Activated naive CD8-positive, alpha-beta T cell treated with anti-CD3 and anti-CD28 coated beads, Interleukin-2, amount 50 U/mL, for 24 hours (primary cell): ENCODE measurements around the gene ZNF536.

Source experiments
- ATAC-seq: fragments of 150-1000 bp; cut with Tn5 transposase; one replicate; pipeline ENCODE4 v1.10.0; 2021
- DNase-seq: peaks from one replicate; pipeline ENCODE4 v3.0.0; 2021
- H3K27ac Mint-ChIP-seq: one replicate; pipeline ENCODE4 v1.8.0; 2021; ENCODE audit warnings: mild to moderate bottlenecking, mixed read lengths
- H3K27me3 Mint-ChIP-seq: one replicate; pipeline ENCODE4 v1.8.0; 2021; ENCODE audit warnings: mixed read lengths
- H3K36me3 Mint-ChIP-seq: one replicate; pipeline ENCODE4 v1.8.0; 2021; ENCODE audit warnings: low read depth, mixed read lengths
- H3K4me1 Mint-ChIP-seq: one replicate; pipeline ENCODE4 v1.8.0; 2021; ENCODE audit warnings: mixed read lengths
- H3K4me3 Mint-ChIP-seq: one replicate; pipeline ENCODE4 v1.8.0; 2021; ENCODE audit warnings: mild to moderate bottlenecking, moderate library complexity, mixed read lengths
- H3K9me3 Mint-ChIP-seq: one replicate; pipeline ENCODE4 v1.8.0; 2021; ENCODE audit warnings: mixed read lengths

The ZNF536 gene

DNA sequence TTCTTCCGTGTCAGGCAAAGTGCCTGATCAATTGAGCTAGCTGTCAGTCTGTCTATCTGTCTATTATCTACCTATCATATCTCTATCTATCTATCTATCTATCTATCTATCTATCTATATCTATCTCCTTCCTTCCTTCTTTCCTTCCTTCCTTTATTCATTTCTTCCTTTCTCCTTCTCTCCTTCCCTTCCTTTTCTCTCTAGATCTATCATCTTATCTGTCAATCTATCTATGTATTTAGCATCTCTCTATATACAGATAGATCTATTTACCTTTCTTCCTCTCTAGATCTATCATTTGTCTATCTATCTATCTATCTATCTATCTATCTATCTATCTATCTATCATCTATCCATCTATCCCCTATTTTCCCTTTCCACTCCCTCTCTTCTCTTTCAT lies 5.9 kb upstream of the ZNF536 start:
- ATAC-seq, result no peak
- no peaks in the 10 kb centered on the region for H3K9me3 Mint-ChIP-seq
- no peak for DNase-seq
- H3K27ac Mint-ChIP-seq, result no peak overlapping the region
- H3K4me1 Mint-ChIP-seq, result no peaks in the 10 kb centered on the region
- peaks cover under 1% of the 10 kb centered on the region for H3K27me3 Mint-ChIP-seq
- no peaks in the 10 kb centered on the region for H3K36me3 Mint-ChIP-seq
- no peak overlapping the region for H3K4me3 Mint-ChIP-seq

DNA sequence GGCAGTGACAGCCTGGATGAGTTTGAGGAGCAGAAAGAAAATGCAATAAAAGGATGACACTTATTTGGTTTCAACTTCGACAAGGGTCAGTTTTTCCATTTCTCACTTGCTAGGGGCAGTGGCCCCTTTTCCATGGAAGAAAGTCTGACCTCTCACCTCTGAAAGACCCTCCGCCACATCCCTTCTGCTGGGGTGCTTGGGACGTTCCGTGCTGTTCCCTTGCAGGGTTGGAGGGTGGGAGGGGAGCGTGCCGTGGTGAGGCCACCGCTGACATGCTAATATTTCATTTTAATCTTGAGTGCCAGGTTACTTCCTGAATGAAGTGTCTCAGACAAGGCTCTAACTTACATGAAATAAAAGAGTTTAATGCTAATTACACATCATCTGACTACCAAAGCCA lies 5.2 kb upstream of the ZNF536 start:
- DNase-seq (no peak), ATAC-seq (no peak)
- no peak overlapping the region for H3K4me3 Mint-ChIP-seq
- no peaks in the 10 kb centered on the region for H3K27me3 Mint-ChIP-seq
- H3K36me3 Mint-ChIP-seq, result no peaks in the 10 kb centered on the region
- H3K27ac Mint-ChIP-seq, result no peak overlapping the region
- no peaks in the 10 kb centered on the region for H3K4me1 Mint-ChIP-seq
- no peaks in the 10 kb centered on the region for H3K9me3 Mint-ChIP-seq

DNA sequence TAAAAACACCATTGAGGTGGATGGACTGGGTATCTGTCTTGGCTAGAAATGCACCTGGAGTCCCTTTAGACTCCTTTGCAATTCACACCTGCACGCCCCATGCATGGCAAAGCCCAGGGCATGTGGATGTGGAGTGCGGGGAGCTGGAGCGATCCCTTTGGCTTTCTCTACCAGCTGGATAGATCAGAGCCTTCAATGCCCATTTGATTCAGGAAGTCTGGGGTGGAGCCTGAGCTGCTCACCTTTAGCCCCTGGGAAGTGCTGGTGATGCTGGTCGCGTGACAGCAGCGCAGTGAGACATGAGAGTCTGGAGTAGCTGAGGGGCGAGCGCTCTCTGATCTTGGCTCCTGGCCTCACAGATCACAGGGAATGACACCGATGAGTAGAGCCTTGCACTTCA lies 4.8 kb upstream of the ZNF536 start:
- ATAC-seq, result no peak
- Mint-ChIP-seq H3K27ac (no peak overlapping the region), H3K4me3 (no peak overlapping the region), H3K4me1 (no peaks in the 10 kb centered on the region), H3K9me3 (no peaks in the 10 kb centered on the region), H3K27me3 (peaks cover 3% of the 10 kb centered on the region), H3K36me3 (no peaks in the 10 kb centered on the region)
- DNase-seq, result no peak

DNA sequence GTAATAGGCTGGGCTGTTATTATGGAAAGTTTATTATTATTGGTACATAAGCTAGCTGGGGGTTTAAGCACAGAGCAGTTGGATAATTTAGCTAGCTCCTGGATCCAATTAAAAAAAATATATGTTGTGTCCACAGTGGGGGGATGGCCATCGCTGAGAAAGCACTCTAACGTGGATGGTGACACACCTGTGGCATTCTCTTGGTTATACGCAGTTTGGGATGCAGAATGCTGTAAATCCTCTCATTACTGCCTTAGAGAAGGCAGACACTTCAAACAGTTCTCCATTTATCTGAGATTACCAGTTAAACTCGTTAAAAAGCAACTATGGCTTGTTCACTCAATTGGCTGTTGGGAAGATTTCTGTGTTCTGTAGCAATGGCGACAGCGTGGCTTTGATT lies 2.4 kb upstream of the ZNF536 start:
- Mint-ChIP-seq H3K27me3 (peaks cover 20% of the 10 kb centered on the region), H3K4me3 (no peak overlapping the region), H3K36me3 (no peaks in the 10 kb centered on the region), H3K27ac (no peak overlapping the region), H3K9me3 (no peaks in the 10 kb centered on the region), H3K4me1 (no peaks in the 10 kb centered on the region)
- DNase-seq, result no peak
- no peak for ATAC-seq

DNA sequence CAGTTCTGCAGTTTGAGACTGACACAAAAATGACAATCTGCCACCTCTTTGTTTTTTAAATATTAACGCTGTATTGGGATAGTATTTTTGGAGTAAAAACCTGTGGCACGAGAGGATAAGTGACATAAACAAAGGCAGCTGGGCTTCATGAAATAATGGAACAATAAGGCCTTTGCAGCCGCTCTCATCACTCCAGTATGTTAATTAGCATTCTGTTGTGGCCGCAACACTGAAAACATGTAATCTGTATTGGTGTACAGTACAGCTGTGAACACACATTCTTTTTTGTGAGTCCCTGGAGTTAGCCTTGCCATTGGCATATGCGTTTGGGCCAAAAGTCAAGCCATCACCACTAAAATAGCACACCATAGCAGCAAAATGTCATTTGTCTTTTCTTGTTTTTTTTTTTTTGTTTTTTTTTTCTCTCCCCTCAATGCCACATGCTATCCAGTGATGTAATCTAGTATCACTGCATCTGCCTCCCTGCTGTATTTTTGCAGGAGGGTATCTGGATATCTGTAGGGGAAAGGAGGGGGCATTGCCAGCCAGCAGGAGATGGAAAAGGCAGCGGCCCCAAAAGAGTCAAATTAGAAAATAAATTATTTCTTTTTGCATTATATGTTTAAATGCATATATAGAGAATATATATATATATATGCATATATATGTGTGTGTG lies 885 bp upstream of the ZNF536 start:
- Mint-ChIP-seq H3K27ac (no peak overlapping the region), H3K4me3 (no peak overlapping the region), H3K4me1 (peaks cover 2% of the 10 kb centered on the region), H3K9me3 (no peaks in the 10 kb centered on the region), H3K36me3 (no peaks in the 10 kb centered on the region), H3K27me3 (peaks cover 30% of the 10 kb centered on the region)
- ATAC-seq, result no peak
- no peak for DNase-seq

DNA sequence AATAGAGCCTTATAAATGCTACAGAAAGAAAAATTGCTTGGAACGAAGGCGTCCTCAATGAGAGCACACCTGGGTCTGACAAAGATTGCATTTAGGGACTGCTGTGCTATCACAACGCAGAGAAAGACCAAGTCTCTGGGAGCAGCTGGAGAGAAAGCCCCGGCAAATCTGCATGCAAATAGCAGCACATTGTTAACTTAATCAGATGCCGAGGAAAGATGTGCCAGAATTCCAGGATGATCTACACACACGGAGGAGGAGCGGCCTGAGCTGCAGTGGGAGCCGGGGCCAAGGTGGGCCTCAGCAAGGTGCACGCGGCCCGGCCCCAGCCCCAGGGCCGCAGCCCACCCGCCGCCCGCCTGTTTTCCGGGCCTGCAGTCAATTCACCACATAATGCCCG lies 1.4 kb downstream of the ZNF536 start:
- Mint-ChIP-seq H3K36me3 (no peaks in the 10 kb centered on the region), H3K27ac (no peak overlapping the region), H3K4me3 (no peak overlapping the region), H3K4me1 (peaks cover 2% of the 10 kb centered on the region), H3K9me3 (no peaks in the 10 kb centered on the region), H3K27me3 (peaks cover 32% of the 10 kb centered on the region)
- ATAC-seq (no peak), DNase-seq (no peak)

DNA sequence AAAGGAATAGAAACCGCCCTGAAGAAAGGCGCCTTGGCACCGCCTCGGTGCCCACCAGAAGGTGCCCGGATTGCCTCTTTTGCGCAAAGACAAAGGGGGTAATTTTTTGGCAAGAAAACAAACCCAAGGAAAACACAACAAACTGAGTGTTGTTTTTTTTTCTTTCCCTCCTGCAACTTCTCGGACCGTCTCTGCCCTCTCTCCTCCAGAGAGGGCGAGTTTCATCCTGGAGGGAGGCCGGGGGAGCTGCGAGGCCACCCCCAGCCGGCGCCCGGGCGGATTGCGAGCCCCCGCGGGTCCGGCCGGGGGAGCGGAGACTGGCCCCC lies 2.3 kb downstream of the ZNF536 start:
- H3K4me1 Mint-ChIP-seq, result peaks cover 2% of the 10 kb centered on the region
- no peaks in the 10 kb centered on the region for H3K9me3 Mint-ChIP-seq
- ATAC-seq (no peak), DNase-seq (no peak)
- H3K4me3 Mint-ChIP-seq, result no peak overlapping the region
- no peaks in the 10 kb centered on the region for H3K36me3 Mint-ChIP-seq
- H3K27ac Mint-ChIP-seq, result no peak overlapping the region
- peaks cover 32% of the 10 kb centered on the region for H3K27me3 Mint-ChIP-seq

DNA sequence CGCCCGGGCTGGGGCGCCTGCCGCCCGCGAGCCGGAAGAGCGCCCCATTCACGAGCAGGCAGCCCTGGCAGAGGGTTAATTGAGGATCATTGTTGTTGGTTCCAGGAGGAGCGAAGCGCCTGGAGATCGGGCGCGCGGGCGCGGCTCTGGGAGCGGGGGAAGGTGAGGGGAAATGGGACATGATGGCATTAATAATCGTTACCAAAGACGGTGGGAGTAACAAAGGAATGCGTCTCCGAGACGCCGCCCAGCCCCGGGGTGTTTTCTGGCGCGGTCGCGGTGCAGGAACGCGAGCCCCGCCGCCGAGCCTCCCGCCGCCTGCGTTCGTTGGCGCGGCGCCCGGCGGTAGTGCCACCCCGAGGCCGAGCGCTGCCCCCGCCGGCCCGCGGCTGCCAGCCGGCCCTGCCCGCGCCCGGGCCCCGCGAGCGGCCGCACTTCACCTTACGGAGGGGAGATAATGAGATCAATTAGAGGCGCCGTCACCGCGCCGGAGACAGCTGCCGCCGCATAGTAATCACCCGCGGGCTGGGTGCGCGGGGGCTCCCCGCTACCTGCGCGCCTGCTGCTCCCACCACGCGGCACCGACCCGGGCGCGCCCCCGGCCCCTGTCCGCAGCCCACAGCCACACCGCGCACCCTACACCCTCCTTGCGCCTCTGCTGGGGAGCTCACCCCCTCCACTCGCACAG lies 2.8 kb downstream of the ZNF536 start:
- ATAC-seq (no peak), DNase-seq (no peak)
- H3K27me3 Mint-ChIP-seq, result peaks cover 32% of the 10 kb centered on the region
- no peaks in the 10 kb centered on the region for H3K36me3 Mint-ChIP-seq
- H3K4me1 Mint-ChIP-seq, result peaks cover 2% of the 10 kb centered on the region
- H3K4me3 Mint-ChIP-seq, result no peak overlapping the region
- H3K9me3 Mint-ChIP-seq, result no peaks in the 10 kb centered on the region
- H3K27ac Mint-ChIP-seq, result no peak overlapping the region

DNA sequence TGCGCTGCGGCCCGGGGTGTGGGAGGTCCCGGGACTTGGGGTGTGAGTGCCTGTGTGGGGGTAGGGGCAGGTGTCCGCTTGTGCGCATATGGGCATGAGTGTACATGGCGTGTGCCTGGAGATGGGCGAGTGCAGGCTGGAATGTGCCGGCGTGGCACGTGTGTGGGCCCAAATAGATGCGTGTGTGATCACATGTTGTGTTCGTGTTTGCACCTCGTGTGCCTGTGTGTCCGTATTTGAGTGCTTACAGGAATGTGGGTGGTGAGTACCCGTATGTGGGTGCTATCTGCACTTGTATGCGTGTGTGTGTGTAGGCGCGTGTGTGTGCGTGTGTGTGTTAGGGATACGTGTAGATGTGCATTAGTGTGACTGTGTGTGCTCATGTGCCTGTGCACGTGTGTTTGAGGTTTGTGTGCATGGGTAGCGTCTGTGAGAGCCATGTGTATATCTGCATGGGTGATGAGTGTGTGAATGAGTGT lies 3.4 kb downstream of the ZNF536 start:
- no peaks in the 10 kb centered on the region for H3K9me3 Mint-ChIP-seq
- H3K4me1 Mint-ChIP-seq, result peaks cover 2% of the 10 kb centered on the region
- H3K36me3 Mint-ChIP-seq, result no peaks in the 10 kb centered on the region
- DNase-seq, result no peak
- no peak for ATAC-seq
- peaks cover 32% of the 10 kb centered on the region for H3K27me3 Mint-ChIP-seq
- no peak overlapping the region for H3K27ac Mint-ChIP-seq
- H3K4me3 Mint-ChIP-seq, result no peak overlapping the region

DNA sequence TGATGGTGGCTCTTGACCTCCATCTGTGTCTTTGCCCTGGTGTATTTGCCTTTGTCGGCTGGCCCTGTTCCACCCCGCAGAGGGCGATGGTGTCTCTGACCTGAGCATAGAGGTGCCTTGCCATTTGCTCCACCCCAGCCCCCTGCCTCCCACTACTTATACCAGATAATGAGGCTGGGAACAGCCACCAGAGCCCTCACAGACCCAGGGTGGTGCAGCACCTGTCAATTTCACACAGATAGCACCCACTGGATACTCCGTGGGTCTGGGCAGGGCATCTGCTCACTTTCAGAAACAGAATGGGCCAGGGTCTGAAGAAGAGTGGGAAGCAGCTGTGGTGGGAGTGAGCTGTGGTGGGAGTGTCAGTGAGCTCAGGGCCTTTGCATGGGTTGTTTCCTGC lies 4.1 kb downstream of the ZNF536 start:
- DNase-seq (no peak), ATAC-seq (no peak)
- H3K36me3 Mint-ChIP-seq, result no peaks in the 10 kb centered on the region
- H3K4me3 Mint-ChIP-seq, result no peak overlapping the region
- no peaks in the 10 kb centered on the region for H3K9me3 Mint-ChIP-seq
- peaks cover 2% of the 10 kb centered on the region for H3K4me1 Mint-ChIP-seq
- no peak overlapping the region for H3K27ac Mint-ChIP-seq
- H3K27me3 Mint-ChIP-seq, result peaks cover 32% of the 10 kb centered on the region

DNA sequence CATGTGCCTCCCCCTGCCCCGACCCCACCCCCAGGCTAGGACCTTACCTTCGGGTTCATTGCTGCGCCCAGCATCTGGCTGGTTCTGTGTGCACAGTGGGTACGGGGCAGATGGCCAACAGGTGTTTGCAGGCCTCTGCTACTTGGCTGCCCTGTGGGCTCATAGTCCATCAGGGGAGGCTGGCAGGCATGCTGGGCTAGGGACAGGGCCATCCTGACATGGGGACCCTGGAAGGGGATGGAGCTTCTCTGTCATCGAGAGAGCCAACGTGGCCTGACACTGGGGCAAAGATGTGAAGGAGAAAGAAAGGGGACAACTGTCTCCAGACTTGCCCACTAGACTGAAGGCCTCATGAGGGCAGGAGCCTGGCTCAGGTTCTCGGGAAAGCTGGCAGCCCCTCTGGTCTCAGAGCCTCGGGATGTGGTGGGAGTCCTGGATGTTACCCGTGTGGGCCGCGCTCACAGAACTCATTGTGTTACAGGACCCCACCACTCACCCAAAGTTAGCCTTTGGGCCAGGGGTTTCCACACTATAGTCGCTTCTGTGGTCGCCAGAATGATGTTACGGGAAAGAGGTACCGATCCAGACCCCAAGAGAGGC lies 4.7 kb downstream of the ZNF536 start:
- no peaks in the 10 kb centered on the region for H3K36me3 Mint-ChIP-seq
- H3K4me3 Mint-ChIP-seq, result no peak overlapping the region
- H3K9me3 Mint-ChIP-seq, result no peaks in the 10 kb centered on the region
- peaks cover 32% of the 10 kb centered on the region for H3K27me3 Mint-ChIP-seq
- DNase-seq, result no peak
- ATAC-seq, result no peak
- H3K27ac Mint-ChIP-seq, result no peak overlapping the region
- peaks cover 2% of the 10 kb centered on the region for H3K4me1 Mint-ChIP-seq

DNA sequence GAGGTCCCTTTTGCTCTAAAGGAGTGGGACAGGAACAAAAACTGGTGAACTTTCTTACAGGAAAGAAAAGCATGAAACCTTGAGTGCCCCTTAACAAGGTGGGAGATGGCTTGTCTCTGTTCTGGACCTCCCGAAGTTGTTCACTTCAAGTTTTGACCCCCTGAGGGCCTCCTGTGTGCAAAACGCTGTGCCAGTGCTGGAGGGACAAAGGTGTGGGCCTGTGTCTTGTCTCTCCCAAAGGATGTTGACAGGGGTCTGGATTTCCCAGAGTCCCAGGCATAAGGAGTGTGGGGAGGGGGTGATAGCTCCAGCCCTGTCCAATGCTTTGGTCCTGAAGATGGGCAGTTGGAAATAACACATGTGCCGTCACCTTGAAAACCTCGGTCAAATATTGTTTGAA lies 6.5 kb downstream of the ZNF536 start:
- Mint-ChIP-seq H3K9me3 (no peaks in the 10 kb centered on the region), H3K27ac (no peak overlapping the region), H3K4me1 (peaks cover 2% of the 10 kb centered on the region), H3K27me3 (peaks cover 19% of the 10 kb centered on the region), H3K4me3 (no peak overlapping the region), H3K36me3 (no peaks in the 10 kb centered on the region)
- ATAC-seq, result no peak
- no peak for DNase-seq

DNA sequence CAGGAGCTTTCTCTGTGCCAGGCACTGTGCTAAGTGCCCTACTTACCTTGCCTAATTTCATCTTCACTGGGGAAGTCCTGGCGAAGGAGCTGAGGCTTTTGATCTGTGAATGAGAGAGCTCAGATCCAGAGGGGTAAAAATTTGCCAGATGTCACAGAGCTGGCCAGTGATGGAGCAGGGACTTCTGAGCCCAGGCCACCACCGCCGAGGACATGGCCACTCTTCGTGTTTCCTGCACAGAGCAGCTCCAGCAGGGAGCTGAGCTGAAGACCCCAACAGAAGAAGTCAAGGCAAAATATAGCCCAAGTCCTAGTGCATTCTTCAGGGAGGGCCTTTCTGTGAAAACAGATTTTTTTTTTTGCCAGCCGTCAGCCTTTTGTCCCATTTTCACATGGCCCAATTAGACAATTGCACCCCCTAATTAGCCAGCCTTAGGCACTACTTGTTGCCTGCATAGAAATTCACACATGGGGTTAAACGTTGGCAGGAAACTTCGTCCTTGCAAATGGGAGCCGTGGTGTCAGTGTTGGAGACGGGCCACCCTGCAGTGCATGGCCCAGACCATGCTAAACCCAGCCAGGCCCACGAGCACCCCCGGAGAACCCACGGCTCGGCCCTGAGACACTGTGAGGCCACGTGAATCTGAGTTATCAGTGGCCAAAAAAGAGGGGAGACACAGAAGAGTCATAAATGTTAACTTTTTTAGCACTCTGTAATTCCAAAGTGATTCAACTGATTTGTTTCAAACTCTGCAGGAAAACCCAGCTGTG lies 7.8 kb downstream of the ZNF536 start:
- H3K36me3 Mint-ChIP-seq, result no peaks in the 10 kb centered on the region
- no peak for ATAC-seq
- H3K4me1 Mint-ChIP-seq, result peaks cover 2% of the 10 kb centered on the region
- peaks cover 12% of the 10 kb centered on the region for H3K27me3 Mint-ChIP-seq
- no peak for DNase-seq
- no peak overlapping the region for H3K27ac Mint-ChIP-seq
- H3K4me3 Mint-ChIP-seq, result no peak overlapping the region
- no peaks in the 10 kb centered on the region for H3K9me3 Mint-ChIP-seq

DNA sequence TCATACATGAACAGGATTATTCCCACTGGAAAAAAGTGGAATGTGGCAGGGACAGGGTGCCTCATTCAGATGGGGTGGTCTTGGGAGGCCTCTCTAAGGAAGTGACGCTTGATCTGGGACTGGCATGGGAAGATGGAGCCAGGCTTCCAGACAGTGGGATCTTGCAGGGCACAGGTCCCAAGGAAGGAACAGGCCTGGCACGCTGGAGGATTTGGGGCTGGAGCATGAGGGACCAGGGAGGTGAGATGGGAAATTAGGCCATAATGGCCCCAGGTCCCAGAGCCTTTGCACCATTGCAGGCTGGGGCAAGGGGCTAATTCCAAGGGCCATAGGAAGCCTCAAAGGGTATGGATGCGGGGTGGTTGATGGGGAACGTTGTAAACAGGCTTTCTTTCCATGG lies 9.2 kb downstream of the ZNF536 start:
- no peak overlapping the region for H3K4me3 Mint-ChIP-seq
- H3K27ac Mint-ChIP-seq, result no peak overlapping the region
- H3K4me1 Mint-ChIP-seq, result no peaks in the 10 kb centered on the region
- peaks cover 4% of the 10 kb centered on the region for H3K27me3 Mint-ChIP-seq
- no peak for DNase-seq
- no peaks in the 10 kb centered on the region for H3K36me3 Mint-ChIP-seq
- H3K9me3 Mint-ChIP-seq, result no peaks in the 10 kb centered on the region
- no peak for ATAC-seq

DNA sequence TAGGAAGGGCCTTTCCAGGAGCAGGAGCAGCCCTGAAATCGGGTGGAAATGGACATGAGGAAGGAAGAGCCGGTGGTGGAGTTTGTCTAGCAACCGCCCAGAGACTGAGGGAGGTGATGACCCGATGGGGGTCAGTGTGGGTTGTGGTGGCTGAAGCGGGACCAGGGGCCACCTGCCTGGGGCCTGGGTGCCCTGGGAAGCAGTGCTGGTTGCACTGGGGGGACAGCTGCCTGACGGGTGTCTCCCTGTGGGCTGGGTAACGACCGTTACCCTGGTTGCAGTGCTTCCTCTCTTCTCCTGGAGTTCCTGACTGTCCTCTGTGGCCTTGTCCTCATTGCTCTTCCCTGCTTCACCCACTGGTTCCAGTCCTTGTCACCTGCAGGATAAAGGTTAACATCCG lies 13.0 kb downstream of the ZNF536 start:
- H3K36me3 Mint-ChIP-seq, result no peaks in the 10 kb centered on the region
- no peak overlapping the region for H3K4me3 Mint-ChIP-seq
- H3K27me3 Mint-ChIP-seq, result peaks cover 2% of the 10 kb centered on the region
- DNase-seq, result no peak
- H3K4me1 Mint-ChIP-seq, result no peaks in the 10 kb centered on the region
- H3K27ac Mint-ChIP-seq, result no peak overlapping the region
- no peak for ATAC-seq
- no peaks in the 10 kb centered on the region for H3K9me3 Mint-ChIP-seq
